HG03064 (cell line): Measurements from ENCODE around the gene EVC.

ENCODE experiments used
- ATAC-seq: cut with Tn5 transposase; IDR thresholded peaks from one replicate; pipeline ENCODE4 v1.9.1; 2021; ENCODE audit warnings: low read depth; ENCODE audit not compliant: unreplicated experiment

The EVC gene

GRCh38 chr4:5753766-5754528 is 42.9 kb downstream of the EVC start:
- ATAC-seq: no peak

GRCh38 chr4:5754529-5754881 is 43.5 kb downstream of the EVC start:
- ATAC-seq: no peak

- no peak for ATAC-seq
Observed at GRCh38 chr4:5755161-5755560, 44.2 kb downstream of the EVC start.

- no peak for ATAC-seq
Observed at GRCh38 chr4:5755679-5756078, 44.7 kb downstream of the EVC start.

GRCh38 chr4:5756271-5756670 is 45.3 kb downstream of the EVC start:
- no peak for ATAC-seq

- ATAC-seq: no peak
Observed at GRCh38 chr4:5757091-5757490, 46.1 kb downstream of the EVC start.

- ATAC-seq: no peak
Observed at GRCh38 chr4:5757536-5757935, 46.5 kb downstream of the EVC start.

- ATAC-seq: no peak
Observed at GRCh38 chr4:5757954-5758353, 47.0 kb downstream of the EVC start.

GRCh38 chr4:5758741-5759140 is 47.7 kb downstream of the EVC start:
- no peak for ATAC-seq

- ATAC-seq: no peak
Observed at GRCh38 chr4:5759236-5760075, 48.5 kb downstream of the EVC start.

GRCh38 chr4:5760246-5760645 is 49.2 kb downstream of the EVC start:
- no peak for ATAC-seq

GRCh38 chr4:5760936-5761480 is 50.0 kb downstream of the EVC start:
- ATAC-seq: no peak

GRCh38 chr4:5770051-5770450 is 59.0 kb downstream of the EVC start:
- no peak for ATAC-seq

GRCh38 chr4:5772528-5773270 is 61.7 kb downstream of the EVC start:
- ATAC-seq: no peak

GRCh38 chr4:5773271-5773555 is 62.2 kb downstream of the EVC start:
- no peak for ATAC-seq

- no peak for ATAC-seq
Observed at GRCh38 chr4:5774416-5775036, 63.5 kb downstream of the EVC start.

GRCh38 chr4:5776510-5776909 is 65.5 kb downstream of the EVC start:
- ATAC-seq: no peak

GRCh38 chr4:5780831-5781480 is 70.0 kb downstream of the EVC start:
- no peak for ATAC-seq

GRCh38 chr4:5781691-5782090 is 70.7 kb downstream of the EVC start:
- ATAC-seq: no peak

GRCh38 chr4:5782829-5783476 is 72.0 kb downstream of the EVC start:
- ATAC-seq: no peak
